ENCODE results near the gene ETHE1.

ETHE1 gene

GRCh38 chr19:43465468-43466120, 61.4 kb downstream of the ETHE1 start, which contains the start of gene LYPD3:
Gene LYPD3 (minus strand): TSS chr19:43465608. CDS start chr19:43465571, 37 bp downstream.
- TF ChIP-seq EZH2 (IDR thresholded peaks at IDR 0.05; ENCODE audit: borderline replicate concordance, low read length) (no peak), CTCF (IDR thresholded peaks at IDR 0.05; ENCODE audit: low read length) (no peak)
- Histone ChIP-seq H2AFZ (ENCODE audit: low read length) (no peak within 1 kb of the TSS), H3K4me2 (ENCODE audit: low read length) (peak within 1 kb of the TSS; percentile 80), H3K4me3 (ENCODE audit: low read depth, low read length, poor library complexity, severe bottlenecking) (peak within 1 kb of the TSS; percentile 67), H3K27me3 (ENCODE audit: insufficient read depth, low read length) (peaks cover 3% of the 10 kb centered on the region), H4K20me1 (ENCODE audit: insufficient read depth, low read length) (no peaks in the 10 kb centered on the region), H3K79me2 (ENCODE audit: insufficient read depth, low read length) (no peaks in the 10 kb centered on the region), H3K36me3 (ENCODE audit: insufficient read depth, low read length) (no peaks in the 10 kb centered on the region), H3K9me3 (ENCODE audit: low read length) (no peaks in the 10 kb centered on the region), H3K9ac (ENCODE audit: low read length) (no peak within 1 kb of the TSS), H3K27ac (ENCODE audit: low read depth, low read length, poor library complexity, severe bottlenecking) (no peak within 1 kb of the TSS), H3F3A (ENCODE audit: insufficient read depth, low read length) (no peaks in the 10 kb centered on the region), H3K9me2 (ENCODE audit: low read depth, low read length) (no peaks in the 10 kb centered on the region), H3K4me1 (ENCODE audit: insufficient read depth, low read length, severe bottlenecking) (peaks cover 11% of the 10 kb centered on the region)

DNA sequence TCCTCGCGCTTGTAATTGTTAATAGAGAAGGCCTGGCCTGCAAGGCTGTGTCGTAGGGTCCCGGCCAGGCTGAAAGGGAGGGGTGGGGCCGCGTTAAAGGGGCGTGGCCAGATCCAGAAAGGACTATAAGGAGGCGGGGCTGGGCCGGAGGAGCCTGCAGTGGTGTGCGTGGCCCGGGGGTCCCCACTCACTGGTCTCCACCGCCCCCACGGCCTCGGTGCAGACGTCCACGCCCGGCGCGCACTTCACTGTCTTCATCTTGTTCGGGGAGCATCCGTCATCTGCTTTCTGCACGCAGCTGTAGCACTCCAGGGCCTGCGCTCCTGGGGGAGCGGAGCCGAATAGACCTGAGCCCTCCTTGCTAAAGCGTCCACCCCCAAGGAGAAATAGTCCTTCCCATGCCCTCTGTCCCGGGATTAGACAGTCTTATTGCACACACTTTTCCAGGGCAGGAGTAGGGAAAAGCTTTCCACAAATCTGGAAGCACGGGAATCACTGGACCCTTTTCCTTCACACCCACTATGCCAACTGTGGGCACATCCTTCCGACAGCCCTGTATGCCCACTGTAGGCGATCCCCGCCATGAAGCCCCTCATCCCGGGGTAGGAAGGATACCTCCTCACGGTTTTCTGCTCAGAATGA, 62.7 kb downstream of the ETHE1 start:
- no peak overlapping the region for H3K27ac ChIP-seq (ENCODE audit: low read depth, low read length, poor library complexity, severe bottlenecking)
- peaks cover 11% of the 10 kb centered on the region for H3K4me1 ChIP-seq (ENCODE audit: insufficient read depth, low read length, severe bottlenecking)

More for the DNA sequence above, 62.7 kb downstream of the ETHE1 start:
- TF ChIP-seq EZH2 (IDR thresholded peaks at IDR 0.05; ENCODE audit: borderline replicate concordance, low read length) (no peak), CTCF (IDR thresholded peaks at IDR 0.05; ENCODE audit: low read length) (no peak)
- H3K36me3 ChIP-seq (ENCODE audit: insufficient read depth, low read length) = no peaks in the 10 kb centered on the region
- H2AFZ ChIP-seq (ENCODE audit: low read length) = peak overlapping the region; percentile 50; the same call in 1 of the 2 replicates
- H3F3A ChIP-seq (ENCODE audit: insufficient read depth, low read length) = no peaks in the 10 kb centered on the region
- no peaks in the 10 kb centered on the region for H3K9me2 ChIP-seq (ENCODE audit: low read depth, low read length)
- peak overlapping the region; percentile 80 for H3K4me2 ChIP-seq (ENCODE audit: low read length)
- H3K79me2 ChIP-seq (ENCODE audit: insufficient read depth, low read length) = no peaks in the 10 kb centered on the region
- H3K9ac ChIP-seq (ENCODE audit: low read length) = peak overlapping the region; percentile 43; the same call in 1 of the 2 replicates
- peak overlapping the region; percentile 67 for H3K4me3 ChIP-seq (ENCODE audit: low read depth, low read length, poor library complexity, severe bottlenecking)
- peaks cover 5% of the 10 kb centered on the region for H3K27me3 ChIP-seq (ENCODE audit: insufficient read depth, low read length)
- no peaks in the 10 kb centered on the region for H4K20me1 ChIP-seq (ENCODE audit: insufficient read depth, low read length)
- no peaks in the 10 kb centered on the region for H3K9me3 ChIP-seq (ENCODE audit: low read length)
